Endothelial cell of umbilical vein (primary cell): ENCODE data around the gene GDA. TPM values are rescaled to one million over a fixed set of nuclear protein-coding genes. Genes with fewer than 3 reads are reported as not detected.

Source experiments
- BruUV-seq: library from RNA; stranded (reverse); fragments of 400-500 nt; replicated peaks from 2 replicates; lab custom pipeline; 2021; lab: Mats Ljungman, UMichigan
- CTCF ChIA-PET: fragments of 300-600, 350-600 bp; sonication (Branson Sonifier 250); formaldehyde crosslinking; loops from one replicate; lab custom pipeline; 2021; ENCODE audit warnings: antibody characterized with exemption, inconsistent platforms; lab: Charles Lee
- POLR2A ChIA-PET: fragments of 300-600, 350-600 bp; sonication (Branson Sonifier 250); formaldehyde crosslinking; loops from one replicate; lab custom pipeline; 2021; ENCODE audit warnings: antibody characterized with exemption, inconsistent platforms; lab: Charles Lee
- DNase-seq: peaks from one replicate; pipeline ENCODE4 v3.0.0-alpha.2; 2011; ENCODE audit warnings: low read depth, low spot score
- FAIRE-seq: peaks from 2 replicates; lab custom pipeline; 2011; peaks lifted over from hg19 to GRCh38; lab: Jason Lieb, UNC
- H2AFZ ChIP-seq: 2 replicates; pipeline ENCODE4 v1.6.0; 2012; ENCODE audit warnings: low read depth, low read length, control low read depth, inconsistent platforms
- H3K27ac ChIP-seq: 2 replicates; pipeline ENCODE4 v1.5.1; 2011; ENCODE audit warnings: low read depth, mild to moderate bottlenecking, control low read depth, low read length, moderate library complexity; ENCODE audit not compliant: insufficient read depth
- H3K27me3 ChIP-seq, 2 experiments: 2 replicates each; pipeline versions ENCODE4 v1.6.0 to v1.6.1; 2011; ENCODE audit warnings: low read length in 2 of 2, mixed read lengths in 1 of 2; ENCODE audit not compliant: control insufficient read depth in 2 of 2, insufficient read depth in 2 of 2
- H3K36me3 ChIP-seq, 2 experiments: 2 replicates in 1 of 2; 3 replicates in 1 of 2; pipeline ENCODE4 v1.5.1; 2011; ENCODE audit warnings: low read length in 2 of 2, mild to moderate bottlenecking in 1 of 2, moderate library complexity in 1 of 2; ENCODE audit not compliant: control insufficient read depth in 2 of 2, insufficient read depth in 2 of 2; ENCODE audit errors: extremely low read depth in 1 of 2
- H3K4me1 ChIP-seq: 3 replicates; pipeline ENCODE4 v1.5.1; 2011; ENCODE audit warnings: mild to moderate bottlenecking, low read length; ENCODE audit not compliant: control insufficient read depth, insufficient read depth; ENCODE audit errors: extremely low read depth
- H3K4me2 ChIP-seq: 2 replicates; pipeline ENCODE4 v1.6.1; 2011; ENCODE audit warnings: low read length, control low read depth, mixed read lengths; ENCODE audit not compliant: insufficient read depth
- H3K4me3 ChIP-seq, 3 experiments: fragments of 200-600 bp in 1 of 3; sonication (generic), shearing (Covaris generic) in 1 of 3; replicated peaks in 1 of 3; 2 replicates each; pipeline ENCODE4 v1.5.1; 2011 to 2016; ENCODE audit warnings: control low read depth in 3 of 3, low read length in 3 of 3, mild to moderate bottlenecking in 2 of 3, inconsistent platforms in 1 of 3, low read depth in 1 of 3, moderate library complexity in 1 of 3; ENCODE audit not compliant: insufficient read depth in 1 of 3
- H3K79me2 ChIP-seq: 2 replicates; pipeline ENCODE4 v1.6.0; 2012; ENCODE audit warnings: low read length, inconsistent platforms; ENCODE audit not compliant: control insufficient read depth, insufficient read depth
- H3K9ac ChIP-seq: replicated peaks from 2 replicates; pipeline ENCODE3; 2011; ENCODE audit warnings: low read length, control low read depth; ENCODE audit not compliant: insufficient read depth; ENCODE audit errors: extremely low read depth
- H3K9me1 ChIP-seq: replicated peaks from 3 replicates; pipeline ENCODE4 v1.6.0; 2011; ENCODE audit warnings: mild to moderate bottlenecking, low read length; ENCODE audit not compliant: control insufficient read depth, insufficient read depth; ENCODE audit errors: extremely low read depth
- H3K9me3 ChIP-seq: replicated peaks from 2 replicates; pipeline ENCODE4 v1.5.1; 2012; ENCODE audit warnings: low read length, inconsistent platforms; ENCODE audit not compliant: control insufficient read depth, insufficient read depth
- H4K20me1 ChIP-seq: replicated peaks from 2 replicates; pipeline ENCODE3; 2011; ENCODE audit warnings: mild to moderate bottlenecking, low read length; ENCODE audit not compliant: control insufficient read depth, insufficient read depth; ENCODE audit errors: extremely low read depth
- CTCF ChIP-seq, 2 donors: IDR thresholded peaks; 1 replicate in 1 of 2; 2 replicates in 1 of 2; pipeline ENCODE4 v1.5.1; 2011; ENCODE audit warnings: low read length in 2 of 2, mild to moderate bottlenecking in 2 of 2, moderate library complexity in 2 of 2, control low read depth in 1 of 2, inconsistent platforms in 1 of 2, low read depth in 1 of 2; ENCODE audit not compliant: insufficient read depth in 1 of 2; ENCODE audit errors: extremely low read depth in 1 of 2
- EZH2 ChIP-seq: IDR thresholded peaks from 2 replicates; pipeline ENCODE4 v1.6.1; 2012; ENCODE audit warnings: borderline replicate concordance, low read depth, mild to moderate bottlenecking, moderate library complexity, low read length, inconsistent platforms; ENCODE audit not compliant: severe bottlenecking
- FOS ChIP-seq: IDR thresholded peaks from 2 replicates; pipeline ENCODE4 v1.6.1; 2011; ENCODE audit warnings: mild to moderate bottlenecking, low read length, moderate library complexity, borderline replicate concordance; ENCODE audit not compliant: insufficient read depth
- GATA2 ChIP-seq: IDR thresholded peaks from 2 replicates; pipeline ENCODE4 v1.7.0; 2011; ENCODE audit warnings: low read depth, mild to moderate bottlenecking, moderate library complexity, mixed read lengths, low read length; ENCODE audit not compliant: insufficient read length, insufficient read depth
- JUN ChIP-seq: IDR thresholded peaks from 2 replicates; pipeline ENCODE4 v1.6.1; 2011; ENCODE audit warnings: borderline replicate concordance, low read depth; ENCODE audit not compliant: insufficient read length, insufficient read depth
- MAX ChIP-seq: IDR thresholded peaks from 2 replicates; pipeline ENCODE4 v1.6.1; 2011; ENCODE audit not compliant: insufficient read depth, insufficient read length
- MYC ChIP-seq: IDR thresholded peaks from one replicate; pipeline ENCODE4 v1.6.1; 2011; ENCODE audit warnings: mild to moderate bottlenecking, low read depth, low read length
- POLR2A ChIP-seq: IDR thresholded peaks from 2 replicates; pipeline ENCODE4 v1.6.1; 2012; ENCODE audit warnings: low read depth, mild to moderate bottlenecking, control low read depth, low read length
- POLR2AphosphoS5 ChIP-seq: IDR thresholded peaks from 2 replicates; pipeline ENCODE4 v1.6.1; 2012; ENCODE audit warnings: low read depth, mild to moderate bottlenecking, control low read depth, low read length, moderate library complexity; ENCODE audit not compliant: insufficient read depth
- dilution Hi-C: fragments of 300-500 bp; cut with MboI; formaldehyde crosslinking; loops from one replicate; pipeline ENCODE4 v1.15.0; 2019; ENCODE audit warnings: low sequenced_read_pairs; ENCODE audit not compliant: extremely low pct_ligation_motif_present
- intact Hi-C: fragments of 100-400 bp; cut with micrococcal nuclease; formaldehyde crosslinking; loops from one replicate; pipeline ENCODE4 v1.10.0; 2022
- polyA plus RNA-seq, 4 experiments: library from polyadenylated mRNA; depleted of rRNA in 3 of 4; stranded (reverse) in 3 of 4; unstranded in 1 of 4; fragments of >200 nt; gene quantifications; 2 replicates each; pipeline versions ENCODE4 v1.2.1 to v1.2.3, GENCODE V29; 2011 to 2012; ENCODE audit warnings: missing spikeins in 1 of 4
- total RNA-seq: library from RNA; stranded (reverse); gene quantifications from 2 replicates; pipeline ENCODE4 v1.2.3, GENCODE V29; 2021

GDA gene
- total and polyA plus RNA-seq, 2 donors (not counting 3 experiments of a cell fraction or from before 2014, with no cell fraction given) = not detected

DNA sequence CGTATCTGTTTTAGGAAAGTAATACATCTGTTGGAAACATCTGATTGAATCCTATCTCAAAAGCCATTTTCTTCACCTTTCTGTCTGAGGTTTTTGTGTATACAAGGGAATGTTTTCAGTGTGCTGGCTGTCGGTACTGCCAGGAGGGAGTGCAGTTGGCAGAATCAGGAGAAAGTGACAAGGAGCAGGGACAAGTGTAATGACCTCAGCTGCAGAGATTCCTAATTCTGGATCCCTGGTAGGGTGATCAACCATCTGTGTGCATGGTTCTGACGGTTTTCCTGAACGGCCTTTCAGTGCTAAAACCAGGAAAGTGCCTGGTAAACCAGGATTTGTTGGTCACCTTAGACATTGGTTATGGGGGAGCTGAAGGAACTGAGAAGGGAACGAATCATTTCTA lies 1.6 kb upstream of the GDA start:
- H3K27ac ChIP-seq = no peak overlapping the region
- H3K9me3 ChIP-seq = no peaks in the 10 kb centered on the region
- no peak overlapping the region for H2AFZ ChIP-seq
- H3K36me3 ChIP-seq = no peaks in the 10 kb centered on the region
- H4K20me1 ChIP-seq = no peaks in the 10 kb centered on the region
- dilution Hi-C loops = no loop called here
- H3K9me1 ChIP-seq = no peaks in the 10 kb centered on the region
- ChIA-PET CTCF (no interaction called here), POLR2A (no interaction called here)
- no peaks in the 10 kb centered on the region for H3K79me2 ChIP-seq
- TF ChIP-seq EZH2 (no peak), FOS (no peak), MYC (no peak), MAX (no peak), POLR2A (no peak), GATA2 (no peak), JUN (no peak), POLR2AphosphoS5 (no peak), CTCF (IDR thresholded peaks at IDR 0.05; ENCODE audit: extremely low read depth in 1 of 2, insufficient read depth in 1 of 2, low read depth in 1 of 2, low read length in 2 of 2) (no peak)
- BruUV-seq = no TSS peak
- no peaks in the 10 kb centered on the region for H3K4me1 ChIP-seq
- peaks cover 8 to 11% of the 10 kb centered on the region in 2 experiments for H3K27me3 ChIP-seq
- H3K9ac ChIP-seq = no peak overlapping the region
- no peak overlapping the region for H3K4me3 ChIP-seq
- intact Hi-C loops = no loop called here
- FAIRE-seq (no peak), DNase-seq (no peak)
- no peak overlapping the region for H3K4me2 ChIP-seq
